ENCODE results near the gene CDK6. TPM values are rescaled to one million over a fixed set of nuclear protein-coding genes. Genes with fewer than 3 reads are reported as not detected.

Gene CDK6
- total RNA-seq, 1 experiment from 2014 or later: 10.5 TPM

DNA sequence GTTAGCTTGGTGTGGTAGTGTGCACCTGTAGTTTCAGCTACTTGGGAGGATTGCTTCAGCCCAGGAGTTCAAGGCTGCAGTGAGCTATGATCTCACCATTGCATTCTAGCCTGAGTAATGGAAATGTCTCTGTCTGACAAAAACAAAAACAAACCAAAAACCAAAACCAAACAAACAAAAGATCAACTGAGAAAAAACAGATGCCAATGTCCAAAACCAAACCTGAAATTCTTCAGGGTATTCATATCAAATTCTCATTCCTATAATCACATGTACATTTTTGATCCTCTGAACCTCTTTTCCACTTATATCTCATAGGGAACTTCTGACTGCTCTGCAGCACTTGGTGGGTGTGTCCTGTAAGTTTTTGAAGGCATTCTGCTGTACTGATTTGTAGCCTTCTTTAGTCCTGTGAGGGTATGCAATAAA, 87.0 kb downstream of the CDK6 start:
- H3K27ac ChIP-seq (ENCODE audit: low read depth, low read length, poor library complexity, severe bottlenecking): no peak overlapping the region
- no peak for TF ChIP-seq CTCF (conservative IDR thresholded peaks at IDR 0.05; ENCODE audit: low read depth, low read length)
- TF ChIP-seq EZH2 (IDR thresholded peaks at IDR 0.05; ENCODE audit: borderline replicate concordance, low read depth, low read length, poor library complexity, severe bottlenecking): no peak
- intact Hi-C loops (cut with micrococcal nuclease; ENCODE audit: unreplicated experiment): no loop called here
- no peaks in the 10 kb centered on the region for H3K36me3 ChIP-seq (ENCODE audit: insufficient read depth, low read length, poor library complexity, severe bottlenecking)
- no TSS peak for BruUV-seq (replicated peaks)
- ChIA-PET POLR2A (ENCODE audit: low non-redundant PET) (no interaction called here), CTCF (no interaction called here)
- no peaks in the 10 kb centered on the region for H3K9me3 ChIP-seq (ENCODE audit: low read depth, low read length, poor library complexity, severe bottlenecking)
- no peak overlapping the region for H3K4me3 ChIP-seq (ENCODE audit: low read depth, low read length, poor library complexity, severe bottlenecking)
- DNase-seq (ENCODE audit: low spot score): no peak
- no peaks in the 10 kb centered on the region for H3K27me3 ChIP-seq (replicated peaks; ENCODE audit: insufficient read depth, low read depth, low read length, poor library complexity)
- peaks cover under 1% of the 10 kb centered on the region for H3K4me1 ChIP-seq (ENCODE audit: insufficient read depth, low read length, poor library complexity, severe bottlenecking)

DNA sequence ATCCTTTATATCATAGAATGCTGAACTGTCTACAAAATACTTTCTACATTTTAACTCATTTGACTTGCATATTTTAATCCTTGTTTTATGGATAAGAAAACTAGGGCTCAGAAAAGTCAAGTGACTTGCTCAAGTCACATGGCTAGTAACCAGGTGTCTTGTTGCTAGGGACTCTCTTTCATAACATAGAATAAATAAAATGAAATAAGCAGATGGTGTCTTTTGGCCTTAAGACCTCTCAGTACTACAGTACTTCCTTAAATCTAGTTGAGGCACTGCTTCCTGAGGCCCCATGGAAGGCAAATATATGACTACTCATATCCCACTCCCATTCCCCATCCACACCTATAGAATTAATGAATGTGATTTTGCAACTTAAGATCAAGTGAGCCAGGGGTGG, 87.9 kb downstream of the CDK6 start:
- H3K27me3 ChIP-seq (replicated peaks; ENCODE audit: insufficient read depth, low read depth, low read length, poor library complexity): no peaks in the 10 kb centered on the region
- no peak for DNase-seq (ENCODE audit: low spot score)
- no TSS peak for BruUV-seq (replicated peaks)
- no peaks in the 10 kb centered on the region for H3K9me3 ChIP-seq (ENCODE audit: low read depth, low read length, poor library complexity, severe bottlenecking)
- H3K27ac ChIP-seq (ENCODE audit: low read depth, low read length, poor library complexity, severe bottlenecking): no peak overlapping the region
- ChIA-PET POLR2A (ENCODE audit: low non-redundant PET) (no interaction called here), CTCF (no interaction called here)
- intact Hi-C loops (cut with micrococcal nuclease; ENCODE audit: unreplicated experiment): no loop called here
- no peaks in the 10 kb centered on the region for H3K4me1 ChIP-seq (ENCODE audit: insufficient read depth, low read length, poor library complexity, severe bottlenecking)
- H3K36me3 ChIP-seq (ENCODE audit: insufficient read depth, low read length, poor library complexity, severe bottlenecking): no peaks in the 10 kb centered on the region
- TF ChIP-seq EZH2 (IDR thresholded peaks at IDR 0.05; ENCODE audit: borderline replicate concordance, low read depth, low read length, poor library complexity, severe bottlenecking) (no peak), CTCF (conservative IDR thresholded peaks at IDR 0.05; ENCODE audit: low read depth, low read length) (no peak)
- H3K4me3 ChIP-seq (ENCODE audit: low read depth, low read length, poor library complexity, severe bottlenecking): no peak overlapping the region

DNA sequence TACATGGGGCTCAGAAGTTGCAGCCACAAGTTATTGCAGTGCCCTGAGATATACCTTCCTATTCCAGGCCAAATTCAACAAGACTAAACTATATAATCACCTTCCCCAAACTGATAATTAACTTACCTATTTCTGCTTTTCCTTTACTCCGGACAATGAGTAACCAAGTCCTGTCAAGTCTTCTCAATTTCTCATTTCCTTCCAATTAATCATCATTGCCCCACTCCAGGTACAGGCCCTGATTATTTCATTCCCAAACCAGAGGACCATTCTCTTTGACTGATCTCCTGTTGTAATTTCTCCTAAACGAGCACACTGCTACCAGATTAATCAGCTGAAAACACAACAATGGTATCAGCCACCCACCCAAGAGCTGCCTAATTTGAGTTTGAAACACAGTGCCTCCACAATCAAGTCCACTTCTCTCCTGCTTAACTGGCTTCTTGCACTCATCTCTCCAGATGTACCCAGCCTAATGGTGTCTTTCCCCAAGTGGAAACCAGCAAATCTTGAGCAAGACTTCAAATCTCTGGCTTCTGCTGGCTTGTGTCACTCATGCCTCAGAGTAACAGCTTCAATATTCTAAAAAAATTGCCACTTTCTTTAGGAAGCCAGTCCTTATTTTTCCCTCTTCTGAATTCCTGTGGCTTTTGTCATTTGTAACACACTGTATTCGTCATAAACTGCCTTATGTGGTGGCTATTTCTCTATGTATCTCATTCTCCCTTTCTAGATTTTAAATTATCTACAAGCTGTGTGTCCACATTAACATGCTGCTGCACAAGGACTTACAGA, 89.1 kb downstream of the CDK6 start:
- intact Hi-C loops (cut with micrococcal nuclease; ENCODE audit: unreplicated experiment): no loop called here
- no TSS peak for BruUV-seq (replicated peaks)
- ChIA-PET CTCF (no interaction called here), POLR2A (ENCODE audit: low non-redundant PET) (no interaction called here)
- no peak for DNase-seq (ENCODE audit: low spot score)
- H3K4me3 ChIP-seq (ENCODE audit: low read depth, low read length, poor library complexity, severe bottlenecking): no peak overlapping the region
- H3K27ac ChIP-seq (ENCODE audit: low read depth, low read length, poor library complexity, severe bottlenecking): no peak overlapping the region
- TF ChIP-seq EZH2 (IDR thresholded peaks at IDR 0.05; ENCODE audit: borderline replicate concordance, low read depth, low read length, poor library complexity, severe bottlenecking): no peak
- no peak for TF ChIP-seq CTCF (conservative IDR thresholded peaks at IDR 0.05; ENCODE audit: low read depth, low read length)
- no peaks in the 10 kb centered on the region for H3K4me1 ChIP-seq (ENCODE audit: insufficient read depth, low read length, poor library complexity, severe bottlenecking)
- no peaks in the 10 kb centered on the region for H3K27me3 ChIP-seq (replicated peaks; ENCODE audit: insufficient read depth, low read depth, low read length, poor library complexity)
- H3K9me3 ChIP-seq (ENCODE audit: low read depth, low read length, poor library complexity, severe bottlenecking): no peaks in the 10 kb centered on the region
- no peaks in the 10 kb centered on the region for H3K36me3 ChIP-seq (ENCODE audit: insufficient read depth, low read length, poor library complexity, severe bottlenecking)

Measured in A673 (cell line).